ENCODE data around the gene FLRT2.

- TF ChIP-seq CTCF (optimal IDR thresholded peaks at IDR 0.05 in 1 of 3, IDR thresholded peaks at IDR 0.05 in 1 of 3, conservative IDR thresholded peaks at IDR 0.05 in 1 of 3; ENCODE audit: extremely low read depth in 1 of 3, insufficient read depth in 2 of 3, low read length in 3 of 3) = no peak
- TF ChIP-seq EZH2 (IDR thresholded peaks at IDR 0.05; ENCODE audit: low read length) = no peak
These were observed 42.1 kb downstream of the FLRT2 start for GRCh38 chr14:85572011-85572410.
